K562 (cell line): ENCODE measurements around the gene DBF4B. TPM values are rescaled to one million over a fixed set of nuclear protein-coding genes. Genes with fewer than 3 reads are reported as not detected.

ENCODE experiments used
- ATF1 ChIP-seq, 2 experiments: fragments of 450-650 bp in 1 of 2; IDR thresholded peaks; 2 replicates each; pipeline ENCODE4 v1.6.1; 2016; ENCODE audit warnings: missing compliant biosample characterization in 1 of 2, missing genetic modification characterization in 1 of 2
- BRCA1 ChIP-seq, 2 experiments: fragments of 450-650 bp in 1 of 2; sonication (generic) in 1 of 2; formaldehyde crosslinking in 1 of 2; IDR thresholded peaks; 2 replicates each; pipeline versions ENCODE4 v1.5.0 to v1.6.1; 2017 to 2020; ENCODE audit warnings: mild to moderate bottlenecking in 1 of 2, missing genetic modification reagents in 1 of 2
- CBFB ChIP-seq: sonication (generic); formaldehyde crosslinking; IDR thresholded peaks from 2 replicates; pipeline ENCODE4 v1.4.0; 2020; ENCODE audit warnings: mild to moderate bottlenecking, missing genetic modification reagents
- ETV5 ChIP-seq: sonication (generic); formaldehyde crosslinking; IDR thresholded peaks from 2 replicates; pipeline ENCODE4 v1.4.0; 2020; ENCODE audit warnings: low read depth, mild to moderate bottlenecking, missing genetic modification reagents
- EWSR1 ChIP-seq: fragments of 450-650 bp; IDR thresholded peaks from 2 replicates; pipeline ENCODE4 v1.6.1; 2018; ENCODE audit warnings: borderline replicate concordance, mild to moderate bottlenecking, low read depth, moderate library complexity; ENCODE audit not compliant: partially characterized antibody
- HDGF ChIP-seq: fragments of 450-650 bp; IDR thresholded peaks from 2 replicates; pipeline ENCODE4 v1.6.1; 2016
- KLF6 ChIP-seq: fragments of 250-450 bp; sonication (Bioruptor Pico); IDR thresholded peaks from 2 replicates; pipeline ENCODE4 v1.4.0; 2020; ENCODE audit warnings: mild to moderate bottlenecking, moderate library complexity, borderline replicate concordance
- MTA1 ChIP-seq: fragments of 450-650 bp; IDR thresholded peaks from 2 replicates; pipeline ENCODE4 v1.6.1; 2017; ENCODE audit warnings: borderline replicate concordance
- NFRKB ChIP-seq: fragments of 450-650 bp; IDR thresholded peaks from 2 replicates; pipeline ENCODE4 v1.6.1; 2016; ENCODE audit warnings: low read depth
- TAF15 ChIP-seq: fragments of 200-400 bp; formaldehyde crosslinking; IDR thresholded peaks from 2 replicates; pipeline ENCODE4 v1.6.1; 2017; ENCODE audit warnings: mild to moderate bottlenecking, low read depth, low read length, moderate library complexity
- ZNF444 ChIP-seq: fragments of 250-450 bp; sonication (Bioruptor Pico); IDR thresholded peaks from 2 replicates; pipeline ENCODE4 v1.4.0; 2020; ENCODE audit warnings: mild to moderate bottlenecking, moderate library complexity
- polyA plus RNA-seq, 8 experiments: library from polyadenylated mRNA; depleted of rRNA in 4 of 8; stranded (reverse) in 5 of 8; unstranded in 3 of 8; fragments of >200 nt; fragmentation: Nextera tagmentation in 2 of 8; fragmentation: Illumina TruSeq in 1 of 8; extraction: Ambion mirVana in 2 of 8; extraction: Trizol in 1 of 8; gene quantifications; 2 replicates each; pipeline versions ENCODE4 v1.2.1 to v1.2.3, GENCODE V29; 2011 to 2014; ENCODE audit warnings: inconsistent platforms in 1 of 8, missing spikeins in 1 of 8
- total RNA-seq, 7 experiments: library from RNA; depleted of rRNA in 6 of 7; stranded (reverse); fragments of >200 nt in 6 of 7; fragmentation: Illumina TruSeq in 2 of 7; extraction: Trizol in 2 of 7; gene quantifications; 2 replicates each; pipeline versions ENCODE4 v1.2.1 to v1.2.3, GENCODE V29; 2011 to 2021; ENCODE audit warnings: low replicate concordance in 1 of 7
- TF ChIP-seq, protein P1 (sequence below): IDR thresholded peaks from 2 replicates; pipeline ENCODE4 v1.6.1; 2011; ENCODE audit warnings: borderline replicate concordance, low read depth, mild to moderate bottlenecking, moderate library complexity, low read length; ENCODE audit not compliant: insufficient read depth, poor library complexity, severe bottlenecking
- TF ChIP-seq, protein P2 (sequence below): sonication (generic); formaldehyde crosslinking; IDR thresholded peaks from 2 replicates; pipeline ENCODE4 v1.8.0; 2022; ENCODE audit warnings: missing genetic modification reagents, mild to moderate bottlenecking, borderline replicate concordance
- TF ChIP-seq, protein P3 (sequence below): fragments of 450-650 bp; IDR thresholded peaks from 2 replicates; pipeline ENCODE4 v1.6.1; 2016; ENCODE audit warnings: mild to moderate bottlenecking
- TF ChIP-seq, protein P4 (sequence below): fragments of 200-800 bp; sonication (Bioruptor generic); IDR thresholded peaks from 2 replicates; pipeline ENCODE4 v1.6.1; 2017; ENCODE audit warnings: missing genetic modification characterization, missing compliant biosample characterization
- TF ChIP-seq, protein P5 (sequence below), 2 experiments: fragments of 450-650 bp; IDR thresholded peaks; 2 replicates each; pipeline ENCODE4 v1.6.1; 2016

The DBF4B gene
- total and polyA plus RNA-seq, 9 of the 15 experiments (the other 6 are each of a cell fraction or from before 2014, with no cell fraction given), result 2.5 to 26.9 (median 14.6) TPM

DNA sequence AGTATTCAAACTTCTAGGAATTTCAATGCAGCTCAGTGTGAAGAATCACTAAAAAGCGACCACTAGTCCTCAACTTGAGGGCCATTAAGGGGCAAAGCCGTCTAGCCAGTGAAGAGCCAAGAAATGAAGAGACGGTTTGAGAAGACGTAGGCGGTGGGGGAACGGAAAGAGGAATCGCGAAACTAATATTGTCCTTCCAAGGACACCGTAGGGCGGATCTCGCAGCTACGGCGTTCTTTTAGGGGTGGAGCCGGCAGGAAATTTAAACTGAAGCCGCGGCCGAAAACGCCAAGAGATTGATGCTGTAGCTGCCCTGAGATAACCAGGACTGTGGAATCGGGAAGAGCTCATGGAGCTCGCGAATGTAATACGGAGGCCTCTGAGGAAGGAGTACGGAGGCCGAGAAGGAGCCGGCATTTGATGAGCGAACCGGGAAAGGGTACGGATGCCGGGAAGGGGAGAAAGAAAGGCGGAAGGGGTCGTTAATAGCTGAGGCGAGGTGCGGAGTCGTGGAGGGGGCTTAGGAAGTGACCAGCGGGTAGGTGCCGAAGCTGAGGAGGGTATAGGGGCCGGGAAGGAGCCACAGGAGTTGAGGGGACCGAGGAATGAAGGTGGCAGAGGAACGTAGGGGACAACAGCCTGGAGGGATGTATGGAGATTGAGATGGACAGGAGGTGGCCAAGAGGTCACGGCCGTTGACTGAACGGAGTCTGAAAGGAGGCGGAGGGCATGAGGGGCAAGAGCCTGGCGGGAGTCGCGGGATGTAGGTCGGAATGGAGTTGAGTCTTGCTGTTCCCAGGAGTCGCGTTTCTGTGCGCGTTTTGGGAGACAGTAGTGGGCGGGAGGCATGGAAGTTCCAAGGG, at the start of gene DBF4B (continued):
- TF ChIP-seq, protein P1, sequence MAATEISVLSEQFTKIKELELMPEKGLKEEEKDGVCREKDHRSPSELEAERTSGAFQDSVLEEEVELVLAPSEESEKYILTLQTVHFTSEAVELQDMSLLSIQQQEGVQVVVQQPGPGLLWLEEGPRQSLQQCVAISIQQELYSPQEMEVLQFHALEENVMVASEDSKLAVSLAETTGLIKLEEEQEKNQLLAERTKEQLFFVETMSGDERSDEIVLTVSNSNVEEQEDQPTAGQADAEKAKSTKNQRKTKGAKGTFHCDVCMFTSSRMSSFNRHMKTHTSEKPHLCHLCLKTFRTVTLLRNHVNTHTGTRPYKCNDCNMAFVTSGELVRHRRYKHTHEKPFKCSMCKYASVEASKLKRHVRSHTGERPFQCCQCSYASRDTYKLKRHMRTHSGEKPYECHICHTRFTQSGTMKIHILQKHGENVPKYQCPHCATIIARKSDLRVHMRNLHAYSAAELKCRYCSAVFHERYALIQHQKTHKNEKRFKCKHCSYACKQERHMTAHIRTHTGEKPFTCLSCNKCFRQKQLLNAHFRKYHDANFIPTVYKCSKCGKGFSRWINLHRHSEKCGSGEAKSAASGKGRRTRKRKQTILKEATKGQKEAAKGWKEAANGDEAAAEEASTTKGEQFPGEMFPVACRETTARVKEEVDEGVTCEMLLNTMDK, result no peak
- TF ChIP-seq TAF15 (no peak), HDGF (peak; percentile 46; the same call in 1 of the 2 replicates), BRCA1 (IDR thresholded peaks at IDR 0.05) (no peak), BRCA1 (CRISPR knock-in tag; IDR thresholded peaks at IDR 0.05) (no peak), NFRKB (peak; percentile 84; the same call in 1 of the 2 replicates), ETV5 (CRISPR knock-in tag) (peak; percentile 15; the same call in 1 of the 2 replicates), KLF6 (CRISPR knock-in tag) (no peak), ZNF444 (CRISPR knock-in tag) (no peak), EWSR1 (no peak), ATF1 (CRISPR knock-in tag; IDR thresholded peaks at IDR 0.05) (no peak), ATF1 (tag; IDR thresholded peaks at IDR 0.05) (peak; percentile 88), MTA1 (no peak), CBFB (CRISPR knock-in tag) (no peak)
- TF ChIP-seq, protein P2, sequence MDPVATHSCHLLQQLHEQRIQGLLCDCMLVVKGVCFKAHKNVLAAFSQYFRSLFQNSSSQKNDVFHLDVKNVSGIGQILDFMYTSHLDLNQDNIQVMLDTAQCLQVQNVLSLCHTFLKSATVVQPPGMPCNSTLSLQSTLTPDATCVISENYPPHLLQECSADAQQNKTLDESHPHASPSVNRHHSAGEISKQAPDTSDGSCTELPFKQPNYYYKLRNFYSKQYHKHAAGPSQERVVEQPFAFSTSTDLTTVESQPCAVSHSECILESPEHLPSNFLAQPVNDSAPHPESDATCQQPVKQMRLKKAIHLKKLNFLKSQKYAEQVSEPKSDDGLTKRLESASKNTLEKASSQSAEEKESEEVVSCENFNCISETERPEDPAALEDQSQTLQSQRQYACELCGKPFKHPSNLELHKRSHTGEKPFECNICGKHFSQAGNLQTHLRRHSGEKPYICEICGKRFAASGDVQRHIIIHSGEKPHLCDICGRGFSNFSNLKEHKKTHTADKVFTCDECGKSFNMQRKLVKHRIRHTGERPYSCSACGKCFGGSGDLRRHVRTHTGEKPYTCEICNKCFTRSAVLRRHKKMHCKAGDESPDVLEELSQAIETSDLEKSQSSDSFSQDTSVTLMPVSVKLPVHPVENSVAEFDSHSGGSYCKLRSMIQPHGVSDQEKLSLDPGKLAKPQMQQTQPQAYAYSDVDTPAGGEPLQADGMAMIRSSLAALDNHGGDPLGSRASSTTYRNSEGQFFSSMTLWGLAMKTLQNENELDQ (CRISPR knock-in tag), result 0 out of 2 replicates have a peak, but pooled peaks have one; percentile 57
- TF ChIP-seq, protein P3, sequence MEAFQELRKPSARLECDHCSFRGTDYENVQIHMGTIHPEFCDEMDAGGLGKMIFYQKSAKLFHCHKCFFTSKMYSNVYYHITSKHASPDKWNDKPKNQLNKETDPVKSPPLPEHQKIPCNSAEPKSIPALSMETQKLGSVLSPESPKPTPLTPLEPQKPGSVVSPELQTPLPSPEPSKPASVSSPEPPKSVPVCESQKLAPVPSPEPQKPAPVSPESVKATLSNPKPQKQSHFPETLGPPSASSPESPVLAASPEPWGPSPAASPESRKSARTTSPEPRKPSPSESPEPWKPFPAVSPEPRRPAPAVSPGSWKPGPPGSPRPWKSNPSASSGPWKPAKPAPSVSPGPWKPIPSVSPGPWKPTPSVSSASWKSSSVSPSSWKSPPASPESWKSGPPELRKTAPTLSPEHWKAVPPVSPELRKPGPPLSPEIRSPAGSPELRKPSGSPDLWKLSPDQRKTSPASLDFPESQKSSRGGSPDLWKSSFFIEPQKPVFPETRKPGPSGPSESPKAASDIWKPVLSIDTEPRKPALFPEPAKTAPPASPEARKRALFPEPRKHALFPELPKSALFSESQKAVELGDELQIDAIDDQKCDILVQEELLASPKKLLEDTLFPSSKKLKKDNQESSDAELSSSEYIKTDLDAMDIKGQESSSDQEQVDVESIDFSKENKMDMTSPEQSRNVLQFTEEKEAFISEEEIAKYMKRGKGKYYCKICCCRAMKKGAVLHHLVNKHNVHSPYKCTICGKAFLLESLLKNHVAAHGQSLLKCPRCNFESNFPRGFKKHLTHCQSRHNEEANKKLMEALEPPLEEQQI, result peak; percentile 43
- TF ChIP-seq, protein P4, sequence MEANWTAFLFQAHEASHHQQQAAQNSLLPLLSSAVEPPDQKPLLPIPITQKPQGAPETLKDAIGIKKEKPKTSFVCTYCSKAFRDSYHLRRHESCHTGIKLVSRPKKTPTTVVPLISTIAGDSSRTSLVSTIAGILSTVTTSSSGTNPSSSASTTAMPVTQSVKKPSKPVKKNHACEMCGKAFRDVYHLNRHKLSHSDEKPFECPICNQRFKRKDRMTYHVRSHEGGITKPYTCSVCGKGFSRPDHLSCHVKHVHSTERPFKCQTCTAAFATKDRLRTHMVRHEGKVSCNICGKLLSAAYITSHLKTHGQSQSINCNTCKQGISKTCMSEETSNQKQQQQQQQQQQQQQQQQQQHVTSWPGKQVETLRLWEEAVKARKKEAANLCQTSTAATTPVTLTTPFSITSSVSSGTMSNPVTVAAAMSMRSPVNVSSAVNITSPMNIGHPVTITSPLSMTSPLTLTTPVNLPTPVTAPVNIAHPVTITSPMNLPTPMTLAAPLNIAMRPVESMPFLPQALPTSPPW, result no peak
- TF ChIP-seq, protein P5, sequence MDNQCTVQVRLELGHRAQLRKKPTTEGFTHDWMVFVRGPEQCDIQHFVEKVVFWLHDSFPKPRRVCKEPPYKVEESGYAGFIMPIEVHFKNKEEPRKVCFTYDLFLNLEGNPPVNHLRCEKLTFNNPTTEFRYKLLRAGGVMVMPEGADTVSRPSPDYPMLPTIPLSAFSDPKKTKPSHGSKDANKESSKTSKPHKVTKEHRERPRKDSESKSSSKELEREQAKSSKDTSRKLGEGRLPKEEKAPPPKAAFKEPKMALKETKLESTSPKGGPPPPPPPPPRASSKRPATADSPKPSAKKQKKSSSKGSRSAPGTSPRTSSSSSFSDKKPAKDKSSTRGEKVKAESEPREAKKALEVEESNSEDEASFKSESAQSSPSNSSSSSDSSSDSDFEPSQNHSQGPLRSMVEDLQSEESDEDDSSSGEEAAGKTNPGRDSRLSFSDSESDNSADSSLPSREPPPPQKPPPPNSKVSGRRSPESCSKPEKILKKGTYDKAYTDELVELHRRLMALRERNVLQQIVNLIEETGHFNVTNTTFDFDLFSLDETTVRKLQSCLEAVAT (IDR thresholded peaks at IDR 0.05), result peak in 1 of 2 experiments; percentile 66; a peak in 1 of 4 replicates
